ENCODE measurements around the gene SMG5.
A peak's percentile ranks its signal among the peaks of the same experiment; 100 is the strongest.
"Not testable (repeated sequence)": the region's sequence is repeated elsewhere in the genome, so short reads cannot be mapped to it uniquely, and the experiment has no call there.

Gene SMG5

GRCh38 chr1:156217871-156218270 is 64.8 kb downstream of the SMG5 start:
- no peak for TF ChIP-seq CTCF (IDR thresholded peaks at IDR 0.05; ENCODE audit: low read depth, low read length)
- TF ChIP-seq POLR2A (IDR thresholded peaks at IDR 0.05; ENCODE audit: extremely low read depth, insufficient read length): no peak
- TF ChIP-seq MYC (IDR thresholded peaks at IDR 0.05; ENCODE audit: low read depth, low read length): no peak
- TF ChIP-seq, protein P1, sequence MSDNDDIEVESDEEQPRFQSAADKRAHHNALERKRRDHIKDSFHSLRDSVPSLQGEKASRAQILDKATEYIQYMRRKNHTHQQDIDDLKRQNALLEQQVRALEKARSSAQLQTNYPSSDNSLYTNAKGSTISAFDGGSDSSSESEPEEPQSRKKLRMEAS (IDR thresholded peaks at IDR 0.05; ENCODE audit: low read depth, low read length): no peak
- DNase-seq (ENCODE audit: low read depth): peak; percentile 16
- no peak overlapping the region for H3K4me3 ChIP-seq (ENCODE audit: low read depth, low read length)

GRCh38 chr1:156216361-156217086 is 66.1 kb downstream of the SMG5 start:
- not testable (repeated sequence) for H3K4me3 ChIP-seq (ENCODE audit: low read depth, low read length); DNase-seq (ENCODE audit: low read depth)

DNA sequence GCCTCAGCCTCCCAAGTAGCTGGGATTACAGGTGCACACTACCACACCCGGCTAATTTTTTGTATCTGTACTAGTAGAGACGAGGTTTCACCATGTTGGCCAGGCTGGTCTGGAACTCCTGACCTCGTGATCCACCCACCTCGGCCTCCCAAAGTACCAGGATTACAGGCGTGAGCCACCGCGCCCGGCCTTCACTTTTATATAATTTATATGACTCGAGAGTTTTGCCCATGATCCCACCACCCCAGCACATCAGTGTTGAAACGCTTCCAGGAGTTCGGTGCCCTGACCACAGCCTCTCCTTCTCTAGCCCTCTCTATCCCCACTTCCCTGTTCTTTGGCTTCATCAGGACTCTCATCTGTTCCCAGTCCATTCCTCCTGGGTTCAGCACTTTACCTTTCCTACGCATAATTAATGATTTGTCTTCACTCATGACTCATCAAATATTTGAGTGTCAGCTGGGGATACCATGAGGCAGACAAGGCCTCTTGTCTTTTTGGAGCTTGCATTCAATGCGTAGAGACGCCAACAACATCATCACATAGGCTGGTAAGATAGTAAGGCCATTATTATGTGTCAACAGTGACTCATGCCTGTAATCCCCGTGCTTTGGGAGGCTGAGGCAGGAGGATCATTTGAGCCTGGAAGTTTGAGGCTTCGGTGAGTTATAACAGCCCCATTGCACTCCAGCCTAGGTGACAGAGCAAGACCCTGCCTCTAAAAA is 68.4 kb downstream of the SMG5 start:
- DNase-seq (ENCODE audit: low read depth): no peak
- TF ChIP-seq POLR2A (IDR thresholded peaks at IDR 0.05; ENCODE audit: extremely low read depth, insufficient read length): no peak
- no peak for TF ChIP-seq MYC (IDR thresholded peaks at IDR 0.05; ENCODE audit: low read depth, low read length)
- peak overlapping the region; percentile 74 for H3K4me3 ChIP-seq (ENCODE audit: low read depth, low read length)

GRCh38 chr1:156213644-156213966 is 69.0 kb downstream of the SMG5 start:
- no peak for DNase-seq (ENCODE audit: low read depth)
- TF ChIP-seq, protein P1 (IDR thresholded peaks at IDR 0.05; ENCODE audit: low read depth, low read length): no peak
- no peak for TF ChIP-seq MYC (IDR thresholded peaks at IDR 0.05; ENCODE audit: low read depth, low read length)
- TF ChIP-seq CTCF (IDR thresholded peaks at IDR 0.05; ENCODE audit: low read depth, low read length): no peak
- TF ChIP-seq POLR2A (IDR thresholded peaks at IDR 0.05; ENCODE audit: extremely low read depth, insufficient read length): no peak
- H3K4me3 ChIP-seq (ENCODE audit: low read depth, low read length): peak overlapping the region; percentile 74

DNA sequence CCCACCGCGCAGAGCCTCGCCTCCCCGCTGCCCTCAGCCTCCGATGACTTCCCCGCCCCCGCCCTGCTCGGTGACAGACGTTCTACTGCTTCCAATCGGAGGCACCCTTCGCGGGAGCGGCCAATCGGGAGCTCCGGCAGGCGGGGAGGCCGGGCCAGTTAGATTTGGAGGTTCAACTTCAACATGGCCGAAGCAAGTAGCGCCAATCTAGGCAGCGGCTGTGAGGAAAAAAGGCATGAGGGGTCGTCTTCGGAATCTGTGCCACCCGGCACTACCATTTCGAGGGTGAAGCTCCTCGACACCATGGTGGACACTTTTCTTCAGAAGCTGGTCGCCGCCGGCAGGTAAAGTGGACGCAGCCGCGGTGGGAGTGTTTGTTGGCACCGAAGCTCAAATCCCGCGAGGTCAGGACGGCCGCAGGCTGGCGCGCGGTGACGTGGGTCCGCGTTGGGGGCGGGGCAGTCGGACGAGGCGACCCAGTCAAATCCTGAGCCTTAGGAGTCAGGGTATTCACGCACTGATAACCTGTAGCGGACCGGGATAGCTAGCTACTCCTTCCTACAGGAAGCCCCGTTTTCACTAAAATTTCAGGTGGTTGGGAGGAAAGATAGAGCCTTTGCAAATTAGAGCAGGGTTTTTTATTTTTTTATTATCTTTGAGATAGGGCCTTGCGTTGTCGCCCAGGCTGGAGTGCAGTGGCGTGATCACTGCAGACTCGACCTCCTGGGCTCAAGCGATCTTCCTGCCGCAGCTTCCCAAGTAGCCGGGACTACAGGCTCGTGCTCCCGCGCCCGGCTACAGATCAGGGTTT is 69.6 kb downstream of the SMG5 start, which contains the start of gene PMF1:
Gene PMF1 (plus strand): TSS at position 175 of the 811 bp plus-strand sequence. CDS start 9 bp downstream, at position 184.
- peak; percentile 88 for TF ChIP-seq POLR2A (IDR thresholded peaks at IDR 0.05; ENCODE audit: extremely low read depth, insufficient read length)
- TF ChIP-seq MYC (IDR thresholded peaks at IDR 0.05; ENCODE audit: low read depth, low read length): no peak; the same call in none of the 2 replicates
- TF ChIP-seq CTCF (IDR thresholded peaks at IDR 0.05; ENCODE audit: low read depth, low read length): no peak
- TF ChIP-seq, protein P1 (IDR thresholded peaks at IDR 0.05; ENCODE audit: low read depth, low read length): peak; percentile 56; the same call in 1 of the 2 replicates
- DNase-seq (ENCODE audit: low read depth): peak; percentile 97
- peak within 1 kb of the TSS; percentile 74 for H3K4me3 ChIP-seq (ENCODE audit: low read depth, low read length)

GRCh38 chr1:156212130-156212529 is 70.5 kb downstream of the SMG5 start:
- DNase-seq (ENCODE audit: low read depth): no peak
- no peak for TF ChIP-seq CTCF (IDR thresholded peaks at IDR 0.05; ENCODE audit: low read depth, low read length)
- no peak for TF ChIP-seq POLR2A (IDR thresholded peaks at IDR 0.05; ENCODE audit: extremely low read depth, insufficient read length)
- TF ChIP-seq, protein P1 (IDR thresholded peaks at IDR 0.05; ENCODE audit: low read depth, low read length): no peak
- no peak for TF ChIP-seq MYC (IDR thresholded peaks at IDR 0.05; ENCODE audit: low read depth, low read length)
- H3K4me3 ChIP-seq (ENCODE audit: low read depth, low read length): peak overlapping the region; percentile 69

Data from NB4 (cell line).